Left lung (tissue), 10 donors: ENCODE data around the gene KCNAB2. TPM values are rescaled to one million over a fixed set of nuclear protein-coding genes. Genes with fewer than 3 reads are reported as not detected.

Source experiments
- ATAC-seq: fragments of 200-7000 bp; cut with Tn5 transposase; one replicate; pipeline ENCODE4 v1.9.1; 2020; ENCODE audit warnings: moderate library complexity
- DNase-seq, 4 donors: peaks; one replicate each; pipeline ENCODE4 v3.0.0-alpha.2; 2013 to 2020
- H3K27ac ChIP-seq, 2 donors: fragments of 200-600 bp; sonication (generic) in 1 of 2; one replicate each; pipeline versions ENCODE4 v1.5.0 to v1.8.0; 2020 to 2021
- H3K27me3 ChIP-seq, 2 donors: fragments of 200-600 bp; sonication (generic) in 1 of 2; one replicate each; pipeline versions ENCODE4 v1.5.0 to v1.8.0; 2020 to 2021
- H3K36me3 ChIP-seq, 2 donors: fragments of 200-600 bp; sonication (generic) in 1 of 2; one replicate each; pipeline versions ENCODE4 v1.5.0 to v1.8.0; 2020 to 2021
- H3K4me1 ChIP-seq, 2 donors: fragments of 200-600 bp; one replicate each; pipeline ENCODE4 v1.8.0; 2021
- H3K4me3 ChIP-seq, 2 donors: fragments of 200-600 bp; sonication (generic) in 1 of 2; one replicate each; pipeline versions ENCODE4 v1.5.0 to v1.8.0; 2020 to 2021; ENCODE audit warnings: mild to moderate bottlenecking in 1 of 2
- H3K9me3 ChIP-seq, 2 donors: fragments of 200-600 bp; sonication (generic) in 1 of 2; one replicate each; pipeline versions ENCODE4 v1.5.0 to v1.8.0; 2020 to 2021
- CTCF ChIP-seq, 2 donors: fragments of 200-600 bp; sonication (generic) in 1 of 2; IDR thresholded peaks; one replicate each; pipeline versions ENCODE4 v1.5.0 to v1.8.0; 2021; ENCODE audit warnings: antibody characterized with exemption in 2 of 2
- intact Hi-C, 2 donors: fragments of 100-400 bp; cut with DNase I; formaldehyde crosslinking; loops; one replicate each; pipeline versions ENCODE4 v1.11.2 to v1.14.2; 2022
- polyA plus RNA-seq, 6 donors: library from polyadenylated mRNA; unstranded; fragments of 120-200 nt; gene quantifications; one replicate each; pipeline ENCODE4 v1.2.1, GENCODE V29; 2013; ENCODE audit not compliant: insufficient read length in 6 of 6
- total RNA-seq, 2 donors: library from RNA; stranded (reverse); fragmentation: NEBNext Ultra II Directional; extraction: Animal tissue kit (Norgen Biotek cat#: 25700); gene quantifications; one replicate each; pipeline ENCODE4 v1.2.1, GENCODE V29; 2021
- donor health status: DM: no; HTN: yes; CAD: no.
- donor health status: DM: no; HTN: no; CAD: no.

KCNAB2 gene
- total and polyA plus RNA-seq, 8 donors: 5.6 to 82.5 (median 6.7) TPM

DNA sequence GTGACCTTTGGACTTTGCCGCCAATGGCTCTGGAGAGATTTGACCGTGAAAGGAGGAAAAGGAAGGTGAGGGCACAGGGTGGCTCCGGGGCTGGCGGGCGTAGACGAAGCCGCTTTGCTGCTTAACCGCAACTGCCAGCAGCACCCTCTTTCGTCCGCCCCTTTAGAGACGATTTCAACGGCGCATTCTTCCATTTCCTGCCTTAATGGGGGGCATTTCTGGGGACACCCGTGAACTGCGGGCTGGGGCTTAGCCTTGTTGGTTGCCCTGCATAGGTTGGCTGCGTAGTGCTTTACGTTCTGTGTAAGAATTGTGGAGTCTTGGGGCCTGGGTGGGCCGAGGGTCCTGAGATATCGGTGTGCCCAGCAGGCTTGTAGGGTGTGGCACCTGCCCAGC lies 46.8 kb upstream of the KCNAB2 start:
- Histone ChIP-seq H3K27me3 (peaks cover 0 to 2% of the 10 kb centered on the region in 2 donors), H3K4me3 (no peak overlapping the region), H3K36me3 (peaks cover 0 to 17% of the 10 kb centered on the region in 2 donors), H3K27ac (no peak overlapping the region), H3K4me1 (peaks cover 0 to 14% of the 10 kb centered on the region in 2 donors), H3K9me3 (no peaks in the 10 kb centered on the region)
- ATAC-seq: no peak
- intact Hi-C loops: no loop called here
- peak in 2 of 4 donors; percentile 22 to 32 for DNase-seq
- TF ChIP-seq CTCF (IDR thresholded peaks at IDR 0.05): no peak

- no peak for ATAC-seq
- Histone ChIP-seq H3K27ac (no peak overlapping the region), H3K9me3 (no peaks in the 10 kb centered on the region), H3K4me3 (no peak overlapping the region), H3K36me3 (peaks cover 0 to 17% of the 10 kb centered on the region in 2 donors), H3K27me3 (no peaks in the 10 kb centered on the region), H3K4me1 (peaks cover 0 to 5% of the 10 kb centered on the region in 2 donors)
- peak in 2 of 4 donors; percentile 24 to 73 for DNase-seq
- intact Hi-C loops: no loop called here
- TF ChIP-seq CTCF (IDR thresholded peaks at IDR 0.05): no peak
These were observed 45.8 kb upstream of the KCNAB2 start for GRCh38 chr1:5999711-6000443.

- Histone ChIP-seq H3K9me3 (no peaks in the 10 kb centered on the region), H3K27ac (no peak overlapping the region), H3K4me1 (no peaks in the 10 kb centered on the region), H3K4me3 (no peak overlapping the region), H3K27me3 (no peaks in the 10 kb centered on the region), H3K36me3 (peaks cover 0 to 17% of the 10 kb centered on the region in 2 donors)
- TF ChIP-seq CTCF (IDR thresholded peaks at IDR 0.05): no peak
- peak in 2 of 4 donors; percentile 13 to 61 for DNase-seq
- ATAC-seq: no peak
- intact Hi-C loops: no loop called here
These were observed 45.0 kb upstream of the KCNAB2 start for GRCh38 chr1:6000444-6001288.

DNA sequence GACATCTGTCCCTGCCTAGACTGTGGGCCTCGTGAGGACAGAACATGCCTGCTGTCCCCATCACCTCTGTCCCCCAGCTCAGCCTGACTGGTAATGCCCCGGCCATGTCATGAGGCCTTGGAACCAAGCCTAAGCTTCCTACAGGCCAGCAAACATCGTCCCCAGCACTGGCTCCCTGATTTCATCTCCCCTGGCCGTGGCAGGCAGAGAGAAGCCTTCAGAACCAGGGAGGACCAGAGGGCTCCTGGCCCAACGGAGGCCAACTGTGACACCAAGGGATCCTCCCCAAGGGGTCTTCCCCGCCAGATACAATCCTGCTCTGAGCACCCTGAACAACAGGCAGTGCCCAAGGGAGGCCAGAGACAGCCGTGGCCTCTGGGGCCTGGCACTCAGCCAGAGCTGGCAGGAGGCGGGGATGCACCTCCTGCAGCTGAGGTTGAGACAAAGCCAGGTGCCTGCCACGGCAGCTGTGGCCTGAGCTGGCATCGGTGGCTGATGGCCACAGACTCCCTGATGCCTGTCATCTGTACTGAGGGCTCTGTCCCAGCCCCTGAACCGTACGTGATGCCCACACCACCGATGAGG lies 43.6 kb upstream of the KCNAB2 start:
- H3K4me3 ChIP-seq: no peak overlapping the region
- H3K27ac ChIP-seq: no peak overlapping the region
- no peaks in the 10 kb centered on the region for H3K4me1 ChIP-seq
- intact Hi-C loops: no loop called here
- ATAC-seq (no peak), DNase-seq (peak in 2 of 4 donors; percentile 27 to 61)
- TF ChIP-seq CTCF (IDR thresholded peaks at IDR 0.05): no peak
- no peaks in the 10 kb centered on the region for H3K9me3 ChIP-seq
- H3K27me3 ChIP-seq: no peaks in the 10 kb centered on the region
- peaks cover 0 to 4% of the 10 kb centered on the region in 2 donors for H3K36me3 ChIP-seq
